ENCODE measurements around the gene MINDY4B. TPM values are rescaled to one million over a fixed set of nuclear protein-coding genes. Genes with fewer than 3 reads are reported as not detected.

The MINDY4B gene
- polyA plus RNA-seq, 1 of the 3 experiments (the other 2 are of a cell fraction): not detected

- H3K4me1 ChIP-seq (ENCODE audit: control insufficient read depth in 1 of 2, insufficient read depth in 2 of 2, low read depth in 1 of 2, low read length in 1 of 2): no peaks in the 10 kb centered on the region
- DNase-seq: no peak
- POLR2A ChIA-PET: no interaction called here
- WGBS (ENCODE audit: low lambda C conversion rate): 24% methylated on average over 2 of the region's 2 CpGs
- no peak overlapping the region for H3K9ac ChIP-seq
- H3K9me3 ChIP-seq: no peaks in the 10 kb centered on the region
- H3K27ac ChIP-seq (ENCODE audit: low read depth in 2 of 2, low read length in 1 of 2): no peak overlapping the region
- no peaks in the 10 kb centered on the region for H3F3A ChIP-seq (replicated peaks; ENCODE audit: insufficient read depth)
- H3K9me2 ChIP-seq: no peaks in the 10 kb centered on the region
- TF ChIP-seq EP300 (IDR thresholded peaks at IDR 0.05; ENCODE audit: borderline replicate concordance in 1 of 2, low read depth in 1 of 2, low read length in 1 of 2): no peak
- H4K20me1 ChIP-seq (ENCODE audit: insufficient read depth): no peaks in the 10 kb centered on the region
- CTCF ChIA-PET: interaction anchor here (0.7 to 2.1 kb wide), 2 partner anchors 11 to 229 kb away, joined by 3 to 10 read pairs; no protein-coding TSS in a partner anchor
- peaks cover 18% of the 10 kb centered on the region; the same call in 1 of the 2 replicates for H3K27me3 ChIP-seq (ENCODE audit: insufficient read depth)
- H3K4me2 ChIP-seq: no peak overlapping the region
- H3K36me3 ChIP-seq (replicated peaks in 1 of 2; ENCODE audit: control insufficient read depth in 1 of 2, insufficient read depth in 2 of 2, low read length in 1 of 2): no peaks in the 10 kb centered on the region
- no peak overlapping the region for H3K4me3 ChIP-seq (ENCODE audit: low read depth in 2 of 2, low read length in 1 of 2)
- no peak overlapping the region for H2AFZ ChIP-seq (ENCODE audit: low read depth)
- no peaks in the 10 kb centered on the region for H3K79me2 ChIP-seq (ENCODE audit: insufficient read depth)
These were observed 29.7 kb downstream of the MINDY4B start for GRCh38 chr3:150875548-150875947.

GRCh38 chr3:150874666-150875219 is 30.5 kb downstream of the MINDY4B start:
- Histone ChIP-seq H3K27me3 (ENCODE audit: insufficient read depth) (peaks cover 13% of the 10 kb centered on the region; the same call in 1 of the 2 replicates), H4K20me1 (ENCODE audit: insufficient read depth) (no peaks in the 10 kb centered on the region), H3K4me1 (ENCODE audit: control insufficient read depth in 1 of 2, insufficient read depth in 2 of 2, low read depth in 1 of 2, low read length in 1 of 2) (no peaks in the 10 kb centered on the region), H2AFZ (ENCODE audit: low read depth) (no peak overlapping the region), H3F3A (replicated peaks; ENCODE audit: insufficient read depth) (no peaks in the 10 kb centered on the region), H3K4me2 (no peak overlapping the region), H3K36me3 (replicated peaks in 1 of 2; ENCODE audit: control insufficient read depth in 1 of 2, insufficient read depth in 2 of 2, low read length in 1 of 2) (no peaks in the 10 kb centered on the region), H3K27ac (ENCODE audit: low read depth in 2 of 2, low read length in 1 of 2) (no peak overlapping the region), H3K79me2 (ENCODE audit: insufficient read depth) (no peaks in the 10 kb centered on the region), H3K9me3 (no peaks in the 10 kb centered on the region), H3K9ac (no peak overlapping the region), H3K4me3 (ENCODE audit: low read depth in 2 of 2, low read length in 1 of 2) (no peak overlapping the region), H3K9me2 (no peaks in the 10 kb centered on the region)
- no peak for TF ChIP-seq TCF12 (IDR thresholded peaks at IDR 0.05)
- no peak for TF ChIP-seq FOXJ3 (CRISPR knock-in tag; IDR thresholded peaks at IDR 0.05)
- no peak for TF ChIP-seq GATA2 (CRISPR knock-in tag; IDR thresholded peaks at IDR 0.05)
- TF ChIP-seq ELF1 (IDR thresholded peaks at IDR 0.05): no peak
- no peak for TF ChIP-seq SMC3 (IDR thresholded peaks at IDR 0.05; ENCODE audit: low read depth, low read length)
- no peak for TF ChIP-seq PBX3 (IDR thresholded peaks at IDR 0.05)
- no peak for TF ChIP-seq YY1 (IDR thresholded peaks at IDR 0.05; ENCODE audit: low read depth)
- no peak for TF ChIP-seq CHD2 (IDR thresholded peaks at IDR 0.05; ENCODE audit: low read length, partially characterized antibody)
- no peak for TF ChIP-seq RXRA (IDR thresholded peaks at IDR 0.05; ENCODE audit: borderline replicate concordance, low read depth)
- no peak for TF ChIP-seq RCOR1 (IDR thresholded peaks at IDR 0.05; ENCODE audit: low read length)
- no peak for TF ChIP-seq MXI1 (IDR thresholded peaks at IDR 0.05; ENCODE audit: low read depth, low read length)
- WGBS (ENCODE audit: low lambda C conversion rate): 16% methylated on average over 1 of the region's 1 CpG
- DNase-seq: no peak
- POLR2A ChIA-PET: no interaction called here
- CTCF ChIA-PET: interaction anchor here (0.6 to 2.1 kb wide), 3 partner anchors 10 to 153 kb away, joined by 3 to 10 read pairs (median 4); no protein-coding TSS in a partner anchor

- no peak overlapping the region for H3K9ac ChIP-seq
- no peak overlapping the region for H2AFZ ChIP-seq (ENCODE audit: low read depth)
- peaks cover 5% of the 10 kb centered on the region; the same call in 1 of the 2 replicates for H3K27me3 ChIP-seq (ENCODE audit: insufficient read depth)
- no peaks in the 10 kb centered on the region for H3F3A ChIP-seq (replicated peaks; ENCODE audit: insufficient read depth)
- H3K27ac ChIP-seq (ENCODE audit: low read depth in 2 of 2, low read length in 1 of 2): no peak overlapping the region
- no peaks in the 10 kb centered on the region for H3K36me3 ChIP-seq (replicated peaks in 1 of 2; ENCODE audit: control insufficient read depth in 1 of 2, insufficient read depth in 2 of 2, low read length in 1 of 2)
- H3K79me2 ChIP-seq (ENCODE audit: insufficient read depth): no peaks in the 10 kb centered on the region
- ChIA-PET CTCF (interaction anchor here (1.3 kb wide), 1 partner anchor 83 kb away, joined by 3 read pairs; no protein-coding TSS in a partner anchor), POLR2A (no interaction called here)
- DNase-seq: no peak
- H4K20me1 ChIP-seq (ENCODE audit: insufficient read depth): no peaks in the 10 kb centered on the region
- no peaks in the 10 kb centered on the region for H3K4me1 ChIP-seq (ENCODE audit: control insufficient read depth in 1 of 2, insufficient read depth in 2 of 2, low read depth in 1 of 2, low read length in 1 of 2)
- H3K9me3 ChIP-seq: no peaks in the 10 kb centered on the region
- no peak overlapping the region for H3K4me3 ChIP-seq (ENCODE audit: low read depth in 2 of 2, low read length in 1 of 2)
- H3K9me2 ChIP-seq: no peaks in the 10 kb centered on the region
- H3K4me2 ChIP-seq: no peak overlapping the region
- WGBS (ENCODE audit: low lambda C conversion rate): 19% methylated on average over 4 of the region's 4 CpGs
- TF ChIP-seq RFX5 (IDR thresholded peaks at IDR 0.05; ENCODE audit: low read length) (no peak), EP300 (IDR thresholded peaks at IDR 0.05; ENCODE audit: borderline replicate concordance in 1 of 2, low read depth in 1 of 2, low read length in 1 of 2) (no peak), RAD21 (IDR thresholded peaks at IDR 0.05; ENCODE audit: low read length) (no peak), SMC3 (IDR thresholded peaks at IDR 0.05; ENCODE audit: low read depth, low read length) (no peak), CHD2 (IDR thresholded peaks at IDR 0.05; ENCODE audit: low read length, partially characterized antibody) (no peak), RCOR1 (IDR thresholded peaks at IDR 0.05; ENCODE audit: low read length) (no peak), TEAD4 (IDR thresholded peaks at IDR 0.05; ENCODE audit: borderline replicate concordance, insufficient read depth) (no peak), USF1 (IDR thresholded peaks at IDR 0.05; ENCODE audit: borderline replicate concordance, low read depth) (no peak), MXI1 (IDR thresholded peaks at IDR 0.05; ENCODE audit: low read depth, low read length) (no peak), JUND (IDR thresholded peaks at IDR 0.05) (no peak), FOSL2 (IDR thresholded peaks at IDR 0.05; ENCODE audit: borderline replicate concordance, low read depth) (no peak), MEF2A (IDR thresholded peaks at IDR 0.05; ENCODE audit: borderline replicate concordance, low read depth) (no peak), NFIC (IDR thresholded peaks at IDR 0.05; ENCODE audit: borderline replicate concordance) (no peak), IRF3 (IDR thresholded peaks at IDR 0.05; ENCODE audit: low read depth, low read length) (no peak)
These were observed 34.0 kb downstream of the MINDY4B start for GRCh38 chr3:150871192-150871591.

Measured in SK-N-SH (cell line).